Panc1 (cell line): Measurements from ENCODE around the gene TAS1R2. TPM values are rescaled to one million over a fixed set of nuclear protein-coding genes. Genes with fewer than 3 reads are reported as not detected.

Experiments used
- ATAC-seq: fragments of 200-7000 bp; cut with Tn5 transposase; 2 replicates; pipeline ENCODE4 v1.9.1; 2020; ENCODE audit warnings: mild to moderate bottlenecking, moderate library complexity
- BruUV-seq: library from RNA; stranded (reverse); fragments of 400-500 nt; replicated peaks from 2 replicates; lab custom pipeline; 2021; lab: Mats Ljungman, UMichigan
- CTCF ChIA-PET: fragments of 300-600 bp; sonication (Branson Sonifier 250); formaldehyde crosslinking; loops from one replicate; lab custom pipeline; 2022; ENCODE audit warnings: antibody characterized with exemption; lab: Charles Lee
- POLR2A ChIA-PET: fragments of 300-600 bp; sonication (Branson Sonifier 250); formaldehyde crosslinking; loops from one replicate; lab custom pipeline; 2022; ENCODE audit warnings: antibody characterized with exemption; lab: Charles Lee
- DNase-seq: peaks from one replicate; pipeline ENCODE4 v3.0.0-alpha.2; 2010; ENCODE audit warnings: low read depth, low spot score
- H3K27ac ChIP-seq: 2 replicates; pipeline ENCODE4 v1.5.1; 2011; ENCODE audit warnings: mild to moderate bottlenecking, low read length, inconsistent platforms
- H3K27me3 ChIP-seq: fragments of 200-500 bp; sonication (Bioruptor generic); 2 replicates; pipeline ENCODE4 v1.6.0; 2014; ENCODE audit warnings: low read length, inconsistent platforms; ENCODE audit not compliant: control insufficient read depth, insufficient read depth
- H3K36me3 ChIP-seq: fragments of 200-500 bp; sonication (Bioruptor generic); 2 replicates; pipeline ENCODE4 v1.5.1; 2014; ENCODE audit warnings: inconsistent platforms, mild to moderate bottlenecking, low read length, moderate library complexity; ENCODE audit not compliant: control insufficient read depth, insufficient read depth
- H3K4me1 ChIP-seq: 2 replicates; pipeline ENCODE4 v1.5.1; 2011; ENCODE audit warnings: inconsistent platforms, mild to moderate bottlenecking, low read length, moderate library complexity; ENCODE audit not compliant: control insufficient read depth, insufficient read depth
- H3K4me3 ChIP-seq, 2 experiments: 2 replicates each; pipeline ENCODE4 v1.5.1; 2011 to 2012; ENCODE audit warnings: low read depth in 2 of 2, low read length in 2 of 2, mild to moderate bottlenecking in 2 of 2, inconsistent platforms in 1 of 2, moderate library complexity in 1 of 2
- H3K9me3 ChIP-seq: fragments of 200-500 bp; sonication (Bioruptor generic); 2 replicates; pipeline ENCODE4 v1.5.1; 2014; ENCODE audit warnings: low read depth, mild to moderate bottlenecking, inconsistent platforms, low read length, moderate library complexity; ENCODE audit not compliant: control insufficient read depth, insufficient read depth
- POLR2AphosphoS5 ChIP-seq: IDR thresholded peaks from 2 replicates; pipeline ENCODE4 v1.6.1; 2012; ENCODE audit warnings: mild to moderate bottlenecking, low read depth, low read length, moderate library complexity
- SIN3A ChIP-seq: IDR thresholded peaks from 2 replicates; pipeline ENCODE4 v1.6.1; 2012; ENCODE audit warnings: low read depth, mild to moderate bottlenecking, low read length, moderate library complexity, borderline replicate concordance; ENCODE audit not compliant: insufficient read depth
- TCF7L2 ChIP-seq: IDR thresholded peaks from 2 replicates; pipeline ENCODE4 v1.6.1; 2011; ENCODE audit warnings: mild to moderate bottlenecking, low read depth, low read length, inconsistent platforms
- in situ Hi-C: cut with HindIII; loops from 2 replicates; pipeline ENCODE4 v1.10.0; 2016; ENCODE audit warnings: low sequenced_read_pairs, low pct_unique_long_range_greater_than_20kb
- intact Hi-C: fragments of 100-400 bp; cut with micrococcal nuclease; formaldehyde crosslinking; loops from one replicate; pipeline ENCODE4 v1.10.0; 2022; ENCODE audit not compliant: unreplicated experiment
- total RNA-seq: library from RNA; stranded (reverse); gene quantifications from one replicate; pipeline ENCODE4 v1.2.1, GENCODE V29; 2021; ENCODE audit not compliant: unreplicated experiment
- TF ChIP-seq, protein P1 (sequence below), 2 experiments: IDR thresholded peaks; 2 replicates each; pipeline ENCODE4 v1.6.1; 2011 to 2012; ENCODE audit warnings: low read depth in 2 of 2, control low read depth in 1 of 2, low read length in 1 of 2, mild to moderate bottlenecking in 1 of 2, moderate library complexity in 1 of 2; ENCODE audit not compliant: insufficient read depth in 1 of 2
- TF ChIP-seq, protein P2 (sequence below): fragments of 450-650 bp; IDR thresholded peaks from 2 replicates; pipeline ENCODE4 v1.5.1; 2017; ENCODE audit warnings: mild to moderate bottlenecking

TAS1R2 gene
- total RNA-seq, 1 experiment from 2014 or later = not detected

DNA sequence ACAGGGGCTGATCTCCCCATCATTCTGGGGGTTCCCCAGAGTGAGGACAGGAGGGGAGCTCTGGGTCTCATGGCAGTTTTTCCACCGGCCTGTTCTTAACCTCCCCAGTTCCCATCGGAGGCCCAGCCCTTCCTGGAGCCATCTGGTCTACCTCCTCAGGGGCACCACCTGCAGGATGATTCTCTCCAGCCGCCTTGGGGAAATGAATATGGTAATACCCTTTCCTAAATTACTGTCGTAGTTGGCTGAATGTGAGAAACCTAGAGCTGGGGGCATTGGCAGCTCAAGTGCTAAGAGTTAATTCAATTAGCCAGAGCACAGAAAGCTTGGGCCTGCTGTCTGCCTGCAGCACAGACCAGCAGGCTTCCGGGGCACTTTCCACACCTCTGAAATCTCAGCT lies 64.9 kb downstream of the TAS1R2 start:
- Histone ChIP-seq H3K4me3 (no peak overlapping the region), H3K27me3 (peaks cover 5% of the 10 kb centered on the region; the same call in 1 of the 2 replicates), H3K9me3 (no peaks in the 10 kb centered on the region), H3K4me1 (no peaks in the 10 kb centered on the region), H3K27ac (no peak overlapping the region), H3K36me3 (no peaks in the 10 kb centered on the region)
- no peak for DNase-seq
- intact Hi-C loops = no loop called here
- peak; percentile 62; the same call in 1 of the 2 replicates for ATAC-seq
- BruUV-seq = no TSS peak
- TF ChIP-seq SIN3A (no peak), POLR2AphosphoS5 (no peak), TCF7L2 (no peak)
- TF ChIP-seq, protein P1, sequence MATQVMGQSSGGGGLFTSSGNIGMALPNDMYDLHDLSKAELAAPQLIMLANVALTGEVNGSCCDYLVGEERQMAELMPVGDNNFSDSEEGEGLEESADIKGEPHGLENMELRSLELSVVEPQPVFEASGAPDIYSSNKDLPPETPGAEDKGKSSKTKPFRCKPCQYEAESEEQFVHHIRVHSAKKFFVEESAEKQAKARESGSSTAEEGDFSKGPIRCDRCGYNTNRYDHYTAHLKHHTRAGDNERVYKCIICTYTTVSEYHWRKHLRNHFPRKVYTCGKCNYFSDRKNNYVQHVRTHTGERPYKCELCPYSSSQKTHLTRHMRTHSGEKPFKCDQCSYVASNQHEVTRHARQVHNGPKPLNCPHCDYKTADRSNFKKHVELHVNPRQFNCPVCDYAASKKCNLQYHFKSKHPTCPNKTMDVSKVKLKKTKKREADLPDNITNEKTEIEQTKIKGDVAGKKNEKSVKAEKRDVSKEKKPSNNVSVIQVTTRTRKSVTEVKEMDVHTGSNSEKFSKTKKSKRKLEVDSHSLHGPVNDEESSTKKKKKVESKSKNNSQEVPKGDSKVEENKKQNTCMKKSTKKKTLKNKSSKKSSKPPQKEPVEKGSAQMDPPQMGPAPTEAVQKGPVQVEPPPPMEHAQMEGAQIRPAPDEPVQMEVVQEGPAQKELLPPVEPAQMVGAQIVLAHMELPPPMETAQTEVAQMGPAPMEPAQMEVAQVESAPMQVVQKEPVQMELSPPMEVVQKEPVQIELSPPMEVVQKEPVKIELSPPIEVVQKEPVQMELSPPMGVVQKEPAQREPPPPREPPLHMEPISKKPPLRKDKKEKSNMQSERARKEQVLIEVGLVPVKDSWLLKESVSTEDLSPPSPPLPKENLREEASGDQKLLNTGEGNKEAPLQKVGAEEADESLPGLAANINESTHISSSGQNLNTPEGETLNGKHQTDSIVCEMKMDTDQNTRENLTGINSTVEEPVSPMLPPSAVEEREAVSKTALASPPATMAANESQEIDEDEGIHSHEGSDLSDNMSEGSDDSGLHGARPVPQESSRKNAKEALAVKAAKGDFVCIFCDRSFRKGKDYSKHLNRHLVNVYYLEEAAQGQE (IDR thresholded peaks at IDR 0.05; ENCODE audit: insufficient read depth in 1 of 2, low read depth in 2 of 2, low read length in 1 of 2) = no peak
- TF ChIP-seq, protein P2, sequence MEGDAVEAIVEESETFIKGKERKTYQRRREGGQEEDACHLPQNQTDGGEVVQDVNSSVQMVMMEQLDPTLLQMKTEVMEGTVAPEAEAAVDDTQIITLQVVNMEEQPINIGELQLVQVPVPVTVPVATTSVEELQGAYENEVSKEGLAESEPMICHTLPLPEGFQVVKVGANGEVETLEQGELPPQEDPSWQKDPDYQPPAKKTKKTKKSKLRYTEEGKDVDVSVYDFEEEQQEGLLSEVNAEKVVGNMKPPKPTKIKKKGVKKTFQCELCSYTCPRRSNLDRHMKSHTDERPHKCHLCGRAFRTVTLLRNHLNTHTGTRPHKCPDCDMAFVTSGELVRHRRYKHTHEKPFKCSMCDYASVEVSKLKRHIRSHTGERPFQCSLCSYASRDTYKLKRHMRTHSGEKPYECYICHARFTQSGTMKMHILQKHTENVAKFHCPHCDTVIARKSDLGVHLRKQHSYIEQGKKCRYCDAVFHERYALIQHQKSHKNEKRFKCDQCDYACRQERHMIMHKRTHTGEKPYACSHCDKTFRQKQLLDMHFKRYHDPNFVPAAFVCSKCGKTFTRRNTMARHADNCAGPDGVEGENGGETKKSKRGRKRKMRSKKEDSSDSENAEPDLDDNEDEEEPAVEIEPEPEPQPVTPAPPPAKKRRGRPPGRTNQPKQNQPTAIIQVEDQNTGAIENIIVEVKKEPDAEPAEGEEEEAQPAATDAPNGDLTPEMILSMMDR = no peak
- ChIA-PET CTCF (no interaction called here), POLR2A (no interaction called here)
- in situ Hi-C loops = no loop called here

DNA sequence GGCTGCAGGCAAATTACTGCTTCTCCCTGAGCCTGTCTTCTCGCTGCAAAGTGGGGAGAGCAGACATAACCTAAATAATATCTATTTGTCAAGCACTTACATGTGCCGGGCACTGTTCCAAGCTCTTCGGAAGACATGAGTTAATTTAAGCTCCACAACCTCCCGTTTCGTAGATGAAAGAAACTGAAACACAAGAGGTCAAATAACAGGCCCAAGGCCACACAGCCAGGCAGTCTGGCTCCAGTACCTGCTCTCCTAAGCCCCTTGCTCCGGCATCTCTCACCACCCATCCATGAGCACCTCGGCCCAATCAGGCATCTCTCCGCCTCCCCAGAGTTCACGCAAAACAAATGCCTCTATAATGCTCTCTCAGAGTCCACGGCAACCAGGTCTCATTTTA lies 65.4 kb downstream of the TAS1R2 start:
- ATAC-seq = no peak
- TF ChIP-seq TCF7L2 (no peak), SIN3A (no peak), POLR2AphosphoS5 (no peak)
- TF ChIP-seq, protein P1 (IDR thresholded peaks at IDR 0.05; ENCODE audit: insufficient read depth in 1 of 2, low read depth in 2 of 2, low read length in 1 of 2) = no peak
- TF ChIP-seq, protein P2 = no peak
- no TSS peak for BruUV-seq
- H3K4me1 ChIP-seq = no peaks in the 10 kb centered on the region
- no peak overlapping the region for H3K27ac ChIP-seq
- intact Hi-C loops (no loop called here), in situ Hi-C loops (no loop called here)
- no peak for DNase-seq
- CTCF ChIA-PET = no interaction called here
- POLR2A ChIA-PET = no interaction called here
- H3K36me3 ChIP-seq = no peaks in the 10 kb centered on the region
- H3K9me3 ChIP-seq = no peaks in the 10 kb centered on the region
- H3K4me3 ChIP-seq = no peak overlapping the region
- peaks cover 9% of the 10 kb centered on the region; the same call in 1 of the 2 replicates for H3K27me3 ChIP-seq
